K562 (cell line): Measurements from ENCODE around the gene LPCAT1. TPM values are rescaled to one million over a fixed set of nuclear protein-coding genes. Genes with fewer than 3 reads are reported as not detected.
A peak's percentile ranks its signal among the peaks of the same experiment; 100 is the strongest.

Experiments used
- ATAC-seq: fragments of 200-7000 bp; cut with Tn5 transposase; 3 replicates; pipeline ENCODE4 v1.9.1; 2020; ENCODE audit warnings: moderate library complexity
- BruUV-seq: library from RNA; stranded (reverse); fragments of 400-500 nt; replicated peaks from 2 replicates; lab custom pipeline; 2021; lab: Mats Ljungman, UMichigan
- CTCF ChIA-PET: fragments of 300-600 bp; formaldehyde crosslinking; extraction: SDS; loops from one replicate; lab custom pipeline; 2021; ENCODE audit warnings: low intra/inter-chr PET ratio; lab: Yijun Ruan, JAX
- POLR2A ChIA-PET: fragments of 300-600, 350-650 bp; sonication (Branson Sonifier 250); formaldehyde crosslinking; extraction: SDS; loops from one replicate; lab custom pipeline; 2021; ENCODE audit warnings: antibody characterized with exemption, inconsistent platforms; lab: Yijun Ruan, JAX
- DNase-seq, 4 experiments: peaks; one replicate each; pipeline versions ENCODE4 v3.0.0 to v3.0.0-alpha.2; 2011 to 2018; ENCODE audit warnings: low spot score in 3 of 4, mixed read lengths in 3 of 4; ENCODE audit errors: extremely low read depth in 1 of 4
- FAIRE-seq: peaks from 2 replicates; lab custom pipeline; 2011; peaks lifted over from hg19 to GRCh38; lab: Jason Lieb, UNC
- H2AFZ ChIP-seq: 2 replicates; pipeline ENCODE4 v1.6.0; 2011; ENCODE audit warnings: low read depth, low read length, control low read depth, inconsistent platforms
- H3K27ac ChIP-seq: fragments of 200-600 bp; 3 replicates; pipeline ENCODE4 v1.8.0; 2011; ENCODE audit warnings: low read depth, mild to moderate bottlenecking, control low read depth, inconsistent platforms, low read length, moderate library complexity, mixed read lengths; ENCODE audit errors: extremely low read depth
- H3K27me3 ChIP-seq, 2 experiments: fragments of 300-600 bp in 1 of 2; 2 replicates in 1 of 2; 3 replicates in 1 of 2; pipeline versions ENCODE4 v1.6.0 to v1.8.0; 2011; ENCODE audit warnings: inconsistent platforms in 2 of 2, low read length in 2 of 2, mild to moderate bottlenecking in 1 of 2, mixed read lengths in 1 of 2, moderate library complexity in 1 of 2; ENCODE audit not compliant: control insufficient read depth in 2 of 2, insufficient read depth in 2 of 2
- H3K36me3 ChIP-seq: fragments of 300-600 bp; 3 replicates; pipeline ENCODE4 v1.8.0; 2011; ENCODE audit warnings: mild to moderate bottlenecking, low read length, inconsistent platforms; ENCODE audit not compliant: control insufficient read depth, insufficient read depth
- H3K4me1 ChIP-seq, 2 experiments: fragments of 200-600 bp in 1 of 2; replicated peaks in 1 of 2; 2 replicates in 1 of 2; 3 replicates in 1 of 2; pipeline versions ENCODE4 v1.5.1 to v1.8.0; 2011; ENCODE audit warnings: inconsistent platforms in 2 of 2, low read length in 2 of 2, mild to moderate bottlenecking in 1 of 2, mixed read lengths in 1 of 2, moderate library complexity in 1 of 2; ENCODE audit not compliant: control insufficient read depth in 2 of 2, insufficient read depth in 2 of 2
- H3K4me2 ChIP-seq: 2 replicates; pipeline ENCODE4 v1.6.1; 2011; ENCODE audit warnings: low read length, control low read depth, inconsistent platforms, mixed read lengths; ENCODE audit not compliant: insufficient read depth
- H3K4me3 ChIP-seq: fragments of 200-600 bp; sonication (generic), shearing (Covaris generic); 2 replicates; pipeline ENCODE4 v1.5.1; 2016; ENCODE audit warnings: control low read depth, inconsistent platforms
- H3K79me2 ChIP-seq: fragments of 200-600 bp; 3 replicates; pipeline ENCODE4 v1.8.0; 2011; ENCODE audit warnings: low read length, inconsistent platforms; ENCODE audit not compliant: control insufficient read depth, insufficient read depth
- H3K9ac ChIP-seq, 2 experiments: 2 replicates each; pipeline versions ENCODE4 v1.6.0 to v1.6.1; 2011; ENCODE audit warnings: low read depth in 2 of 2, low read length in 2 of 2, control low read depth in 1 of 2, inconsistent platforms in 1 of 2, mild to moderate bottlenecking in 1 of 2, mixed read lengths in 1 of 2; ENCODE audit not compliant: insufficient read depth in 1 of 2
- H3K9me1 ChIP-seq: one replicate; pipeline ENCODE4 v1.6.0; 2011; ENCODE audit warnings: inconsistent platforms, mild to moderate bottlenecking, low read length, moderate library complexity; ENCODE audit not compliant: control insufficient read depth, insufficient read depth
- H3K9me3 ChIP-seq: replicated peaks from 2 replicates; pipeline ENCODE4 v1.5.1; 2011; ENCODE audit warnings: low read depth, low read length, inconsistent platforms; ENCODE audit not compliant: control insufficient read depth, insufficient read depth
- H4K20me1 ChIP-seq: replicated peaks from 2 replicates; pipeline ENCODE4 v1.6.1; 2011; ENCODE audit warnings: low read length, inconsistent platforms, mixed read lengths; ENCODE audit not compliant: control insufficient read depth, insufficient read depth
- ILK ChIP-seq: fragments of 450-650 bp; IDR thresholded peaks from 2 replicates; pipeline ENCODE4 v1.6.1; 2016; ENCODE audit warnings: missing genetic modification characterization, low read depth, mild to moderate bottlenecking, missing compliant biosample characterization, moderate library complexity, borderline replicate concordance
- MTA3 ChIP-seq: fragments of 450-650 bp; formaldehyde crosslinking; IDR thresholded peaks from 2 replicates; pipeline ENCODE4 v1.6.1; 2017; ENCODE audit warnings: mild to moderate bottlenecking, borderline replicate concordance
- SMAD2 ChIP-seq: fragments of 150-350 bp; IDR thresholded peaks from 2 replicates; pipeline ENCODE4 v1.6.1; 2014; ENCODE audit warnings: low read depth, mild to moderate bottlenecking, low read length
- ZFPM2 ChIP-seq: fragments of 250-450 bp; sonication (Bioruptor Pico); IDR thresholded peaks from 2 replicates; pipeline ENCODE4 v1.5.1; 2022; ENCODE audit warnings: mild to moderate bottlenecking
- ZNF76 ChIP-seq: fragments of 250-450 bp; sonication (Bioruptor Pico); IDR thresholded peaks from 2 replicates; pipeline ENCODE4 v1.4.0; 2020; ENCODE audit warnings: mild to moderate bottlenecking, moderate library complexity, borderline replicate concordance
- whole genome bisulfite sequencing: fragments of 100-300 bp; shearing (Covaris generic); methylation state at CpG from one replicate; pipeline ENCODE4 v1.1.6; 2016; ENCODE audit warnings: low coverage, mixed read lengths; ENCODE audit not compliant: insufficient coverage; ENCODE audit errors: missing lambda C conversion rate; 5-methylcytosine and 5-hydroxymethylcytosine counted together
- in situ Hi-C: fragments of 300-500 bp; cut with MboI; formaldehyde crosslinking; loops from 4 replicates; pipeline ENCODE4 v1.15.0; 2018; ENCODE audit warnings: inconsistent platforms, mixed read lengths
- intact Hi-C: fragments of 100-400 bp; cut with micrococcal nuclease; formaldehyde crosslinking; loops from 2 replicates; pipeline ENCODE4 v1.14.2; 2022
- polyA plus RNA-seq, 8 experiments: library from polyadenylated mRNA; depleted of rRNA in 4 of 8; stranded (reverse) in 5 of 8; unstranded in 3 of 8; fragments of >200 nt; fragmentation: Nextera tagmentation in 2 of 8; fragmentation: Illumina TruSeq in 1 of 8; extraction: Ambion mirVana in 2 of 8; extraction: Trizol in 1 of 8; gene quantifications; 2 replicates each; pipeline versions ENCODE4 v1.2.1 to v1.2.3, GENCODE V29; 2011 to 2014; ENCODE audit warnings: inconsistent platforms in 1 of 8, missing spikeins in 1 of 8
- total RNA-seq, 7 experiments: library from RNA; depleted of rRNA in 6 of 7; stranded (reverse); fragments of >200 nt in 6 of 7; fragmentation: Illumina TruSeq in 2 of 7; extraction: Trizol in 2 of 7; gene quantifications; 2 replicates each; pipeline versions ENCODE4 v1.2.1 to v1.2.3, GENCODE V29; 2011 to 2021; ENCODE audit warnings: low replicate concordance in 1 of 7

The LPCAT1 gene
- total and polyA plus RNA-seq, 9 of the 15 experiments (the other 6 are each of a cell fraction or from before 2014, with no cell fraction given): 0.14 to 18.4 (median 13.9) TPM

- Histone ChIP-seq H3K4me1 (peaks cover 0 to 15% of the 10 kb centered on the region in 2 experiments; a peak in 1 of 5 replicates), H3K4me2 (no peak overlapping the region), H3K9ac (no peak overlapping the region; a peak in 1 of 4 replicates), H3K9me1 (peaks cover 2% of the 10 kb centered on the region), H3K36me3 (peaks cover 11% of the 10 kb centered on the region; the same call in 2 of the 3 replicates), H3K4me3 (no peak overlapping the region), H3K79me2 (no peaks in the 10 kb centered on the region), H3K27ac (no peak overlapping the region), H2AFZ (no peak overlapping the region), H3K27me3 (no peaks in the 10 kb centered on the region), H3K9me3 (no peaks in the 10 kb centered on the region), H4K20me1 (peaks cover 22% of the 10 kb centered on the region)
- ChIA-PET CTCF (no interaction called here), POLR2A (interaction anchor here (0.5 to 1.4 kb wide), 2 partner anchors 19 to 71 kb away, joined by 3 to 6 read pairs; no protein-coding TSS in a partner anchor)
- DNase-seq: no peak
- intact Hi-C loops: no loop called here
- in situ Hi-C loops: no loop called here
- peak; percentile 60 for FAIRE-seq
- ATAC-seq: no peak
- no peak for TF ChIP-seq ILK (tag)
- no peak for TF ChIP-seq MTA3
- TF ChIP-seq ZNF76 (CRISPR knock-in tag): no peak
- no peak for TF ChIP-seq SMAD2
- no peak for TF ChIP-seq ZFPM2 (CRISPR knock-in tag)
- BruUV-seq: no TSS peak
- 62% methylated on average over 30 of the region's 33 CpGs for WGBS
Observed at GRCh38 chr5:1483856-1484729, 39.7 kb downstream of the LPCAT1 start.
